BLaER1 treated with 17β-estradiol and CSF1 and Interleukin-3, amounts not matched to agents 10 nM and 100 nM (cell line): ENCODE data around the gene DCTN1.

Source experiments
- H3K27ac ChIP-seq, 11 experiments: shearing (Covaris generic); formaldehyde crosslinking; 2 replicates each; pipeline ENCODE4 v1.8.1; 2022
- H3K27me3 ChIP-seq, 11 experiments: shearing (Covaris generic); formaldehyde crosslinking; 2 replicates each; pipeline ENCODE4 v1.8.1; 2022
- H3K36me3 ChIP-seq, 11 experiments: shearing (Covaris generic); formaldehyde crosslinking; 2 replicates each; pipeline ENCODE4 v1.8.1; 2022
- H3K4me1 ChIP-seq, 10 experiments: shearing (Covaris generic); formaldehyde crosslinking; 2 replicates each; pipeline ENCODE4 v1.8.1; 2022
- H3K4me2 ChIP-seq, 11 experiments: shearing (Covaris generic); formaldehyde crosslinking; 2 replicates each; pipeline ENCODE4 v1.8.1; 2022
- H3K4me3 ChIP-seq, 10 experiments: shearing (Covaris generic); formaldehyde crosslinking; 2 replicates each; pipeline ENCODE4 v1.8.1; 2022
- H3K9ac ChIP-seq, 11 experiments: shearing (Covaris generic); formaldehyde crosslinking; 2 replicates each; pipeline ENCODE4 v1.8.1; 2022
- H3K9me3 ChIP-seq, 11 experiments: shearing (Covaris generic); formaldehyde crosslinking; replicated peaks in 1 of 11; 2 replicates each; pipeline ENCODE4 v1.8.1; 2022
- H4K20me1 ChIP-seq, 11 experiments: shearing (Covaris generic); formaldehyde crosslinking; 2 replicates each; pipeline ENCODE4 v1.8.1; 2022
- Cebpa-rat ChIP-seq, 11 experiments: shearing (Covaris generic); IDR thresholded peaks; 2 replicates each; pipeline ENCODE4 v1.8.1; 2022

The DCTN1 gene

GRCh38 chr2:74328573-74328972 lies 51.5 kb downstream of the DCTN1 start:
- Histone ChIP-seq H3K9me3 (no peaks in the 10 kb centered on the region), H3K4me2 (no peak overlapping the region), H4K20me1 (no peaks in the 10 kb centered on the region), H3K27ac (no peak overlapping the region), H3K4me1 (no peaks in the 10 kb centered on the region), H3K4me3 (no peak overlapping the region), H3K9ac (no peak overlapping the region), H3K27me3 (no peaks in the 10 kb centered on the region), H3K36me3 (peaks cover 0 to 15% (median 4%) of the 10 kb centered on the region in 11 experiments; a peak in 7 of 22 replicates)
- no peak for TF ChIP-seq Cebpa-rat (IDR thresholded peaks at IDR 0.05)

GRCh38 chr2:74328074-74328473 lies 52.0 kb downstream of the DCTN1 start:
- H3K9me3 ChIP-seq: no peaks in the 10 kb centered on the region
- TF ChIP-seq Cebpa-rat (IDR thresholded peaks at IDR 0.05): no peak
- H3K27ac ChIP-seq: no peak overlapping the region
- H4K20me1 ChIP-seq: no peaks in the 10 kb centered on the region
- peaks cover 0 to 15% (median 4%) of the 10 kb centered on the region in 11 experiments; a peak in 7 of 22 replicates for H3K36me3 ChIP-seq
- no peak overlapping the region for H3K4me3 ChIP-seq
- H3K27me3 ChIP-seq: no peaks in the 10 kb centered on the region
- no peaks in the 10 kb centered on the region for H3K4me1 ChIP-seq
- H3K4me2 ChIP-seq: 0 out of 22 replicates have a peak overlapping the region, but pooled peaks of 1 of the 11 experiments have one; percentile 7
- no peak overlapping the region for H3K9ac ChIP-seq

- Histone ChIP-seq H3K36me3 (peaks cover 0 to 11% (median 4%) of the 10 kb centered on the region in 11 experiments; a peak in 7 of 22 replicates), H3K9me3 (no peaks in the 10 kb centered on the region), H3K9ac (no peak overlapping the region), H3K4me2 (no peak overlapping the region), H4K20me1 (no peaks in the 10 kb centered on the region), H3K27ac (no peak overlapping the region), H3K4me1 (no peaks in the 10 kb centered on the region), H3K4me3 (no peak overlapping the region), H3K27me3 (no peaks in the 10 kb centered on the region)
- no peak for TF ChIP-seq Cebpa-rat (IDR thresholded peaks at IDR 0.05)
Measured at GRCh38 chr2:74327627-74328026, 52.5 kb downstream of the DCTN1 start.

- H3K4me2 ChIP-seq: no peak overlapping the region
- no peak for TF ChIP-seq Cebpa-rat (IDR thresholded peaks at IDR 0.05)
- H3K36me3 ChIP-seq: peaks cover 0 to 11% (median 4%) of the 10 kb centered on the region in 11 experiments; a peak in 6 of 22 replicates
Measured at GRCh38 chr2:74327199-74327598, 52.9 kb downstream of the DCTN1 start.

GRCh38 chr2:74325815-74326214 lies 54.3 kb downstream of the DCTN1 start:
- Histone ChIP-seq H3K27ac (no peak overlapping the region), H3K9ac (no peak overlapping the region), H3K4me2 (no peak overlapping the region), H3K27me3 (no peaks in the 10 kb centered on the region), H3K4me3 (no peak overlapping the region), H4K20me1 (no peaks in the 10 kb centered on the region), H3K4me1 (no peaks in the 10 kb centered on the region), H3K36me3 (peaks cover 0 to 8% (median 0%) of the 10 kb centered on the region in 11 experiments; a peak in 5 of 22 replicates), H3K9me3 (0 out of 22 replicates have a peak, but pooled peaks cover 0 to 4% (median 0%) of the 10 kb centered on the region in 11 experiments)
- no peak for TF ChIP-seq Cebpa-rat (IDR thresholded peaks at IDR 0.05)

More at GRCh38 chr2:74327199-74327598, 52.9 kb downstream of the DCTN1 start:
- no peaks in the 10 kb centered on the region for H4K20me1 ChIP-seq
- no peaks in the 10 kb centered on the region for H3K27me3 ChIP-seq
- no peak overlapping the region for H3K4me3 ChIP-seq
- no peaks in the 10 kb centered on the region for H3K4me1 ChIP-seq
- no peak overlapping the region for H3K27ac ChIP-seq
- no peak overlapping the region for H3K9ac ChIP-seq
- H3K9me3 ChIP-seq: no peaks in the 10 kb centered on the region

GRCh38 chr2:74321737-74322136 lies 58.4 kb downstream of the DCTN1 start:
- no peak overlapping the region for H3K4me2 ChIP-seq
- no peak overlapping the region for H3K27ac ChIP-seq
- H4K20me1 ChIP-seq: no peaks in the 10 kb centered on the region
- no peak overlapping the region for H3K9ac ChIP-seq
- no peak for TF ChIP-seq Cebpa-rat (IDR thresholded peaks at IDR 0.05)
- H3K4me3 ChIP-seq: no peak overlapping the region
- no peaks in the 10 kb centered on the region for H3K4me1 ChIP-seq
- H3K36me3 ChIP-seq: no peaks in the 10 kb centered on the region
- H3K27me3 ChIP-seq: no peaks in the 10 kb centered on the region
- 0 out of 22 replicates have a peak, but pooled peaks cover 0 to 4% (median 0%) of the 10 kb centered on the region in 11 experiments for H3K9me3 ChIP-seq

GRCh38 chr2:74317701-74318100 lies 62.4 kb downstream of the DCTN1 start:
- no peaks in the 10 kb centered on the region for H3K27me3 ChIP-seq
- 0 out of 22 replicates have a peak, but pooled peaks cover 0 to 4% (median 0%) of the 10 kb centered on the region in 11 experiments for H3K9me3 ChIP-seq
- H4K20me1 ChIP-seq: no peaks in the 10 kb centered on the region
- no peak for TF ChIP-seq Cebpa-rat (IDR thresholded peaks at IDR 0.05)
- H3K4me3 ChIP-seq: no peak overlapping the region
- no peaks in the 10 kb centered on the region for H3K4me1 ChIP-seq
- H3K27ac ChIP-seq: no peak overlapping the region
- H3K9ac ChIP-seq: no peak overlapping the region
- H3K4me2 ChIP-seq: no peak overlapping the region
- H3K36me3 ChIP-seq: peaks cover 0 to 7% (median 0%) of the 10 kb centered on the region in 11 experiments; a peak in 2 of 22 replicates

- H3K4me1 ChIP-seq: no peaks in the 10 kb centered on the region
Measured at GRCh38 chr2:74316627-74317295, 63.4 kb downstream of the DCTN1 start.

GRCh38 chr2:74314107-74314506 lies 66.0 kb downstream of the DCTN1 start:
- no peaks in the 10 kb centered on the region for H3K9me3 ChIP-seq
- no peak overlapping the region for H3K27ac ChIP-seq
- H3K9ac ChIP-seq: no peak overlapping the region
- H3K4me1 ChIP-seq: no peaks in the 10 kb centered on the region
- no peak overlapping the region for H3K4me2 ChIP-seq
- no peaks in the 10 kb centered on the region for H4K20me1 ChIP-seq
- no peak for TF ChIP-seq Cebpa-rat (IDR thresholded peaks at IDR 0.05)
- H3K4me3 ChIP-seq: no peak overlapping the region
- H3K36me3 ChIP-seq: peaks cover 0 to 7% (median 0%) of the 10 kb centered on the region in 11 experiments; a peak in 3 of 22 replicates
- no peaks in the 10 kb centered on the region for H3K27me3 ChIP-seq

More at GRCh38 chr2:74316627-74317295, 63.4 kb downstream of the DCTN1 start:
- Histone ChIP-seq H3K9ac (no peak overlapping the region), H3K36me3 (peaks cover 0 to 7% (median 0%) of the 10 kb centered on the region in 11 experiments; a peak in 3 of 22 replicates), H3K9me3 (0 out of 22 replicates have a peak, but pooled peaks cover 0 to 2% (median 0%) of the 10 kb centered on the region in 11 experiments), H3K4me3 (no peak overlapping the region), H3K4me2 (no peak overlapping the region), H4K20me1 (no peaks in the 10 kb centered on the region), H3K27ac (no peak overlapping the region), H3K27me3 (no peaks in the 10 kb centered on the region)
- TF ChIP-seq Cebpa-rat (IDR thresholded peaks at IDR 0.05): no peak

- Histone ChIP-seq H3K4me1 (no peaks in the 10 kb centered on the region), H4K20me1 (no peaks in the 10 kb centered on the region), H3K4me2 (no peak overlapping the region), H3K9me3 (no peaks in the 10 kb centered on the region), H3K27ac (no peak overlapping the region), H3K36me3 (peaks cover 0 to 7% (median 0%) of the 10 kb centered on the region in 11 experiments; a peak in 3 of 22 replicates), H3K27me3 (no peaks in the 10 kb centered on the region), H3K4me3 (no peak overlapping the region), H3K9ac (no peak overlapping the region)
- TF ChIP-seq Cebpa-rat (IDR thresholded peaks at IDR 0.05): no peak
Measured at GRCh38 chr2:74313497-74313896, 66.6 kb downstream of the DCTN1 start.
